GM12801 (cell line): Measurements from ENCODE around the gene KAT8.

Source experiments
- TF ChIP-seq, protein P1 (sequence below): IDR thresholded peaks from one replicate; pipeline ENCODE4 v1.5.1; 2011; ENCODE audit warnings: control low read depth; ENCODE audit not compliant: insufficient read length; ENCODE audit errors: extremely low read depth

The KAT8 gene

DNA sequence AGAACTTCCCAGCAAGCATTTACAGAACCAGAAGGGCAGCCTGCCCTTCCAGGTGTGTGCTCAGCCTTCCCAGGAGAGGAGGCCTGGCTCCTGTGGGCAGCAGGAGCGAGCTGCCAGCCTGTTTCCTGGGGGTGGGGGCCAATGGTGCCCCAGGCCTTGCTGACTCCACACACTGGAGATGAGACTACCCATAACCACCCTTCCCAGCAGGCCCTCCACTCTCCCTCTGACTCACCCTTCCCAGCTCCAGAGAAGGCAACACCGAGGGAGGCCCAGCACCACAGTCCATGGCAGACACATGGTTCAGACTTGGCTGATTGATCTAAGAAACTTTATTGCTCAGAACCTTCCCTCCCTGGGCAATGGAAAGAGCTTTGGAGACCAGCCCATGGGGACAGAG lies 26.9 kb upstream of the KAT8 start:
- TF ChIP-seq, protein P1, sequence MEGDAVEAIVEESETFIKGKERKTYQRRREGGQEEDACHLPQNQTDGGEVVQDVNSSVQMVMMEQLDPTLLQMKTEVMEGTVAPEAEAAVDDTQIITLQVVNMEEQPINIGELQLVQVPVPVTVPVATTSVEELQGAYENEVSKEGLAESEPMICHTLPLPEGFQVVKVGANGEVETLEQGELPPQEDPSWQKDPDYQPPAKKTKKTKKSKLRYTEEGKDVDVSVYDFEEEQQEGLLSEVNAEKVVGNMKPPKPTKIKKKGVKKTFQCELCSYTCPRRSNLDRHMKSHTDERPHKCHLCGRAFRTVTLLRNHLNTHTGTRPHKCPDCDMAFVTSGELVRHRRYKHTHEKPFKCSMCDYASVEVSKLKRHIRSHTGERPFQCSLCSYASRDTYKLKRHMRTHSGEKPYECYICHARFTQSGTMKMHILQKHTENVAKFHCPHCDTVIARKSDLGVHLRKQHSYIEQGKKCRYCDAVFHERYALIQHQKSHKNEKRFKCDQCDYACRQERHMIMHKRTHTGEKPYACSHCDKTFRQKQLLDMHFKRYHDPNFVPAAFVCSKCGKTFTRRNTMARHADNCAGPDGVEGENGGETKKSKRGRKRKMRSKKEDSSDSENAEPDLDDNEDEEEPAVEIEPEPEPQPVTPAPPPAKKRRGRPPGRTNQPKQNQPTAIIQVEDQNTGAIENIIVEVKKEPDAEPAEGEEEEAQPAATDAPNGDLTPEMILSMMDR: no peak

DNA sequence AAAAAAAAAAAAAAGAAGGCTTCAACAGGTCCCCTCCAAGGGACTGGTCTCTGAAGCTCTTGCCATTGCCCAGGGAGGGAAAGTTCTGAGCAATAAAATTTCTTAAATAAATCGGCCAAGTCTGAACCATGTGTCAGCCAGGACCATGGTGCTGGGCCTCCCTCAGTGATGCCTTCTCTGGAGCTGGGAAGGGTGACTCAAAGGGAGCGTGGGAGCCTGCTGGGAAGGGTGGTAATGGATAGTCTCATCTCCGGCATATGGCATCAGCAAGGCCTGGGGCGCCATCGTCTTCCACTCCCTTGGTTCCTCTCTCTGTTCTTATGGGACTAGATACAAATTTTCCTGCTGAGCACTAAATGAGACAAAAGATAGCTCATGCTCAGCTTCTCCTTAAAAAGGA lies 25.1 kb upstream of the KAT8 start:
- TF ChIP-seq, protein P1: no peak

DNA sequence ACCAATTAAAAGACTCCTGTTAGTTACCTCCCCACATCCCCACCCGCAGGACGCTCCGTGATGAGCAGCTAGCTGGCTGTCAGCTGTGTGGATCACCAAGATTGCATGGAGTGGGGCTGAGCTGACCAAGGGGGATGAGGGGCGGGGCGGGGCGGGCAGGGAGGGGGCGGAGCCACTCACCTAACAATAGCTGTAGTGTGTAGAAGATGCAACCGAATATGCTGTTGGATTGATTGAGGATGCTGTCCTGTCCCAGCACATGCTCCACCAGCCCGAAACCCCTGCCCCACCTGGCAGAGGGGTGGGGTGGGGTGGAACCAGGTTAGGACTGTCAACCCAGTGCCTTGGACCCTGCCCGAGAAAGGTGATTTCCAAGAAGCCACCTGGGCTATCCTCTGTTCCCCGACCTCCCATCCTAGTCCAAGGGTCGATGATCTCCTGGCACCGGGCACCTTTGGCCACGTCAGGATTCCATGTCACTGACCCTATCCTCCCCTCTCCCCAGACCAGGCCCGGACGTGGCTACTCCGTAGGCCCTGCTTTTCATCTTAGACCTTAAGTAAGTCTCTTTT lies 24.2 kb upstream of the KAT8 start:
- TF ChIP-seq, protein P1: no peak

DNA sequence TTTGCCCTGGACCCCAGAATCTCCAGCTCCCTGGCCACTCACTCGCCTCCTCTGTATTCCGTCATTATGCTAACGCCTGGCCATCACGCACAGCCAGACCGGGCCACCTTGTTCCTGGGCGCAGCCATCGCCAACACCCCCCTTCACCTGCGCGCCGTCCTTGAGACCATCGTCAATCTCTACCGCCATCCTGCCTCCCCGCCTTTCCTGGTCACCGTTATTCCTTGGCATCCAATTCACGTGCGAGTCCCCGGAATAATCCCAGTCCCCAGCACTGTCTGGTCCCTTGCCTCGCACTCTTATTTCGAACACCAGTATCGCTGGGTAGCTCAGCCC lies 23.4 kb upstream of the KAT8 start:
- TF ChIP-seq, protein P1: no peak

DNA sequence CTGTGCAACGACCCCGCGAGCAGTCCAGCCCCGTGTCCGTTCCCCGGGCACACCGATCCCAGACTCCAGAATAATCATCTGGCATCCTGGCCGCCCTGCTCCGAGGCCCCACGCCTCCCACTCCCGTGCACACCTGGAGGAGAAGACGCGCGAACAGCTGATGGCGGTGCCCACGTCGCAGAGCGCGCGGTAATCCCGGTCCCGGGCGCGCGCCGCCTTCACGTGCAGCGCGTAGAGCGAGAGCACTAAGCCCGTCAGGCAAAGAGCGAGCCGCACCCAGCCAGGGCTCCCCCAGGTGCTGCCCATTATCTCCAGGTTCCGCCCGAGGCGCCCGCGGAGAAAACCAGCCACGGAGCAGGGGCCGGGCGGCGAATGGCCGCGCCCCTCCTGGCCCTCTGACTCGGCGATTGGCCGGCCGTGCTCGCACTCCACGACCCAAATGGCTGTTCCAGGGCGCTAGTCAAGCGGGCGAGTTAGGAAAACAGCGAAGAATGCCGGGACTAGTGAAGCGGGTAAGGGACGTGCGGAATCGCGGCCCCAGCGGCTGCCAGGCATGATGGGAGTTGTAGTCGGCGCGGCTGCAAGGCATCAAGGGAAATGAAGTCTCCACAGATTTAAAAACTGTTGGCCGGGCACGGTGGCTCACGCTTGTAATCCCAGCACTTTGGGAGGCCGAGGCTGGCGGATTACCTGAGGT lies 22.9 kb upstream of the KAT8 start, which contains the start of gene VKORC1:
VKORC1 (minus strand) TSS at position 374 of the 697 bp plus-strand sequence; CDS start at position 306, 68 bp downstream.
- TF ChIP-seq, protein P1: no peak

DNA sequence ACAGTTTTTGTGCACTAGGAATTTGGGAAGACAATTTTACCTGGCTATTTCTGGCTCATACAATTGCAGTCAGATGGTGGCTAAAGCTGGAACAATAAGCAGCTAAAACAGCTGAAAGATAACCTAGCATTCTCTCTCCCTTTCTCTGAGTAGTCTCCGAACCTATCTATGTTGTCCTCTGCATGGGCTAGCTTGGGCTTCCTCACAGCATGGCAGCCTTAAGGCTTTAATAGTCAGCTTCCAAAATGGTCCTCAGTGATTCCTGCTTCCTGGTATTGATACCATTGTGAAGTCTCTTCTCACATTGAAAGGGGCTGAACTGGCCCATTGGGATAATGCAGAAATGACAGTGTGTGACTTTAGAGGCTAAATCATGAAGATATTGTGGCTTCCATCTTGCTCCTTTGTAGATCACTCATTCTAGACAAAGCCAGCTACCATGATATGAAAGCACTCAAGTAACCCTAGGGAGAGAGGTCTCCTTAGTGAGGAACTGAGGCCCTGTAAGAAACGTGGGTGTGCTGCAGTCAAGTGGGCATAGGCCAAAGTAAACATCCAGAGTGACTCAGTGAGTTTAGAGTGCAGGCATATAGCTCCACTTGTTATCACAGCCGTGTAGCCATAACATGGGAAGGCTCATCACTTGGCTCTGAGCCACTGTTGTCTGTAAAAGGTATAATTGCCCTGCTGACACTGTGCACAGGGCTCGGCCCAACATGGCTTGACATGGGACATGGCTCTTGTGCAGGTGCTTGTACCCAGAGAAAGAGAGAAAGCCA lies 17.4 kb upstream of the KAT8 start:
- TF ChIP-seq, protein P1: no peak

DNA sequence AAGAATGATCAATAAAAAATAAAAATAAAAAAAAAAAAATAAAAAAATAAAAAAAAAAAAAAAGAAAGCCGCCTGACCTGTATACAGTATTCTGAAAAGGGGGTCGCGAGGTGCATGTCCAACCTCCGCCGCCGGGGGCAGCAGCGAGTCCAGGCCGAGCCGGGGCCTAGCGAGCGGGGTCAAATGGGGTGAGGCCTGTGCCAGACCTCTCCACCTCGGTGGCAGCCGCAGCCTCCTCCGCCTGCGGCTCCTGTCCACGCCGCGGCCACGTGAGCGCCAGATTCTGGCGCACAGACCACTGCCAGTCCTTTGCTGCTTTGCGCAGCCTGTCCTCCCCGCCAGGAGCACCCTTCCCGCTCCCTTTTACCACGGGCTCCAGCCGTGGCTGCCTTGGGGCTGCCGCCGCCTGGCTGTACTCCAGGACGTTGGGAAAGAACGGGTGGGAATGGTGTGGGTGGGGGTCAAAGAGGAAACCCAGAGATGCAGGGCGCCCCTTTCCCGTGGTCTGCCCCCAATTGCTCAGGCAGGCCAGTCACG lies 11.7 kb upstream of the KAT8 start:
- TF ChIP-seq, protein P1: no peak
